T47D (cell line): ENCODE results near the gene VWA2.
"Not testable (repeated sequence)": the region's sequence is repeated elsewhere in the genome, so short reads cannot be mapped to it uniquely, and the experiment has no call there.

ENCODE experiments used
- DNase-seq, 2 experiments: peaks; one replicate each; pipeline versions ENCODE4 v3.0.0 to v3.0.0-alpha.2; 2011 to 2012; ENCODE audit warnings: low read depth in 1 of 2, low spot score in 1 of 2
- JUND ChIP-seq: IDR thresholded peaks from 2 replicates; pipeline ENCODE4 v1.6.1; 2012; ENCODE audit warnings: low read depth
- in situ Hi-C: cut with HindIII; loops from 2 replicates; pipeline ENCODE4 v1.10.0; 2016; ENCODE audit warnings: low sequenced_read_pairs, low pct_unique_long_range_greater_than_20kb

Gene VWA2

DNA sequence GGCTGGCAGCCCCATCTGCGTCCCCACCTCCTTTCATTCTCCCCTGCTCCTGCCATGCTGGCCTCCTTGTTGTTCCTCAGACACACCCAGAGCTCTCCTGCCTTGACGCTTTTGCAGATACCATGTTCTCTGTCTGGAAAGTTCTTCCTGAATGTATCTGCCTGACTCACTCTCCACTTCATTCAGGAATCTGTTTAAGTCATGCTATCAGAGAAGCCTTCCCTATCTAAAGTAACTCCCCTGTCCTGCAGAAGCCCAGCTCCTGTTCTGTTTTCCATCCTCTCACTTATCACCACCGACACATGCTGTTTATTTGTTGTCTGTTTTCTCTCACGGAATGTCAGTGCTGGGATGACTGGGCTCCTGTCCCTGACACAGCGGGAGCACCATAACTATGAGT, 83.3 kb downstream of the VWA2 start:
- DNase-seq = no peak
- no peak for TF ChIP-seq JUND
- in situ Hi-C loops = no loop called here

DNA sequence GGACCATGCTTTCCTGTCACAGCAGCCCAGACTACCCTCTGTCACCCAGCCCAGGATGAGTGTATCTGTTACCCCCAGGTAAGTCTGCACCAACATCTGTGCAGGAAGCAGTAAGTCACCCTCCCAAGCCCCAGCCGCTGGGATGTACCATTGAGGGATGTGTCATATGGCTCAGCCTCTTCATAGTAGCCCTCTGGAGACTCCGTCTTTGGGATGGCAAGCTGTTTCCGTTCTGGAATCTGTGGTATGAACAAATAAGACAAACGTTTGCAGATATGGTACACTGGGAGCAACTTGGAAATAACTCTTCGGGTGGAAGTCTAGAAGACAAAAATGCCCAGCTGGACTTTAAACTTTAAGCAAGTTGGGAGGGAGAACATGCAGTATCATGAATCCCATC, 84.0 kb downstream of the VWA2 start:
- TF ChIP-seq JUND = no peak
- in situ Hi-C loops = no loop called here
- no peak for DNase-seq

DNA sequence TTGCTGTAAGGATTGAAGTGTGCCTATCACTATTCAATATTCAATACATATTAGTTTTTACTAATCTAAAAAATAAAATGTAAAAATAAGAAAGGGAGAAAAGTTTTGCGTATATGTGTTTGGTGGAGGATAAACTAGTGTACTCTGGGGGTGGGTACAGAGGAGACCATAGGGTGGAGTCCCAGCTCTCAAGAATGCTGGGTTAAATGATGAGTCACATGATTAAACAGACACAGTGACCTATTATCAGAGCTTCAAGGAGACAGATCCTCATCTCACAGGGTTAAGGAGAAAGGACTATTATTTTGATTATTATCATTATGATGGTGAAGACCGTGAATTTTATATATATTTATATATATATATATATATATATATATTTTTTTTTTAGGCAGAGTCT, 87.7 kb downstream of the VWA2 start:
- no peak for TF ChIP-seq JUND
- no peak for DNase-seq
- in situ Hi-C loops = no loop called here

DNA sequence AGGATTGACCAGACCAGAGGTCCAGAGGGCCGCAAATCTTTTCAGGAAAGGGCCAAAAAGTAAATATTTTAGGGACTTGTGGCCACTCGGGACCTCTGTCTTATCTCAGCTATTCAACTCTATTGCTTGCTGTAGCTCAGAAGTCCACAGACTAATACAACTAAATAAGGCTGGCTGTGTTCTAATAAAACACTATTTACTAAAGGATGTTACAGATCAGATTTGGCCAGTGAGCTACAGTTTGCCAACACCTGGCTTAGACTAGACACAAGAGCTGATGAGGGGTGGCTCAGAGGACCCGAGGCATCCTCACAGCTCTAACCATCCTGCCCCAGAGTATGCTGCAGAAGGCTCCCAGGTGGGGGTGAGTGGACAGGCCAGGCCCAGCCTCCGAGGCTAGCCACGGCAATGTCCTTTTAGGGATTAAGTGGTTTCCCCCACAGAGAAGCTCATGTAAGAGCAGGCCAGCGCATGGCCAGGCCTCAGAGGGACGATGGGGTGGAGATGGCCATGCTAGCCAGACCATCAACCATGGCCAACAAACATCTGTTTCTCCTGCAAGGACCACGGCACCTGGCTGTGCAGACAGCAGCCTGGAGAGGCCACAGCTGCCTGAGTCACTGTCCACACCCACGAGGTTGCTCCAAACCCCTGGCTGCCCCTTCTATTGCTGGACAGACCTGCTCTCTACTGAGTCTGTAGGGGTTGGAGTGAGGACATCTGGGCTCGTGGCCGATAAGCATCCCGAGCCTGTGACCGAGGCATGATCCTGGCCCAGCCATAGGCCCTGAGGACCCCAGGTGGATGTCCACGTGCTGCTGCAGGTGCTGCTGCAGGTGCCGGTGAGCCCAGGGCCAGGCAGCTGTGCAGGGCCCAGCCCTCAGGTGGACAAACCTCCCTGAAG, 88.7 kb downstream of the VWA2 start:
- no peak for DNase-seq
- in situ Hi-C loops = no loop called here

DNA sequence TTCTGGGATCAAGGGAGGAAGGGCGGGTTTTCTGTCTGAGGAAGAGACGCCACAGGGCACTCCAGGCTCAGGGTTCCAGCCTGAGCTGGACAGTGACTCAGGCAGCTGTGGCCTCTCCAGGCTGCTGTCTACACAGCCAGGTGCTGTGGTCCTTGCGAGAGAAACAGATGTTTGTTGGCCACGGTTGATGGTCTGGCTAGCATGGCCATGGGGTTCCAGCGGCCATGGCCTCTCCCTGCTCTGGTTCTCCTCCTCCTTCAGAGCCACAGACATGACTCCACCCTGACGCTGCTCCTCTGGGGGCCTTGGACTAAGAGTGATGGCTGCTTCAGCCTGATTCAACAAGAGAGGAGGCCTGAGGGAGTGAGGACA, 89.4 kb downstream of the VWA2 start:
- no peak for TF ChIP-seq JUND
- in situ Hi-C loops = no loop called here
- no peak for DNase-seq

More for the DNA sequence above, 88.7 kb downstream of the VWA2 start:
- TF ChIP-seq JUND = no peak

DNA sequence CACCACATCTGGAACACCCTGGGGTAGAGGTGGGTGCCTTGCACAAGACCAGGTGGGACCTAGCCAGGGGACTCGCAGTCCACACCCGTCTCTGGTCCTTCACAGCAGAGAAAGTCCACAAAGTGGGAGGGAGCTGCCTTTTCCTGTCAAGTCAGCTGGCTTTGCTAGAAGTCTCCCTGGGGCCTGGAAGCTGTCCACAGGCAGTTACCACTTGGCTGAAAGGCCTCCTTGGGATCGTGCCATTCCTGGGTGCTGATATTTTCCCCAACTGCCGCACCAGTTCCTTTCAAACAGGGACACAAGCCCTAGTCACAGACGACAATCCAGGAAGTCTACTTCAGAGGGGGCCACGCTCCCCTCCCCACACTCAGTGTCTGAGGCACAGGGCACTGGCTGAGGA, 89.8 kb downstream of the VWA2 start:
- in situ Hi-C loops = no loop called here
- no peak for DNase-seq
- TF ChIP-seq JUND = no peak

DNA sequence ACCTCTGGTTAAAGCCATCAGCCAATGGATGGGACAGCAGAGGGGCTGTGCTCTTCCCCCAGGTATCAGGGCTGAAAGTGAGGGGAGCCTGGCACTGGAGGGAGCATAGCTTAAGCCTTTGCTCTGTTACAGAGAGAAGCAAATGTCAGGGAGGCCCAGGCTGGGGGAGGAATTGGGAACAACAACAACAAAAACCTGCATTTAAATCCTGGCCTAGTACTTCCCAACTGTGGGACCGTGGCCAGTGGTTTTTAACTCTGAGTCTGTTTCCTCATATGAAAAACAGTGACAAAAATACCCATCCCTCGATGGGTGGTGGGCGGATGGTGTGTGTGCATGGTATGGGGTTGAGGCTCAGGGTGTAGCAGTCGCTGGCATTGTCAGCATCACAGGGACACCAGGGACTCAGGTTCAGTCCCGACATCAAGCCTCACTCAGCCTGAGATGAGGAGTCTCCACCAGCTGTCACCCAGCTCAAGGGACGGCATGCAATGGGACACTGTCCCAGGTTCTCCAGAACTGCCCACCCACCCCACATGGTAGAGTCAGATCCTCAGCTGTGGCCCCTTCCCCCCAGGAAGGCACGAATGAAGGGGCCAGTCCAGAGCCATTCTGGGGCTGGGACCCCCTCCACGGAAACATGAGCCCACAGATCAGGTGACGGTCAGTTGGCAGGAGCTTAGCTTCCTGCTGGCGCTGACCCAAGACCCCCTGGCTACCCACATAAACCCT, 90.7 kb downstream of the VWA2 start:
- TF ChIP-seq JUND = no peak
- in situ Hi-C loops = no loop called here
- no peak for DNase-seq

DNA sequence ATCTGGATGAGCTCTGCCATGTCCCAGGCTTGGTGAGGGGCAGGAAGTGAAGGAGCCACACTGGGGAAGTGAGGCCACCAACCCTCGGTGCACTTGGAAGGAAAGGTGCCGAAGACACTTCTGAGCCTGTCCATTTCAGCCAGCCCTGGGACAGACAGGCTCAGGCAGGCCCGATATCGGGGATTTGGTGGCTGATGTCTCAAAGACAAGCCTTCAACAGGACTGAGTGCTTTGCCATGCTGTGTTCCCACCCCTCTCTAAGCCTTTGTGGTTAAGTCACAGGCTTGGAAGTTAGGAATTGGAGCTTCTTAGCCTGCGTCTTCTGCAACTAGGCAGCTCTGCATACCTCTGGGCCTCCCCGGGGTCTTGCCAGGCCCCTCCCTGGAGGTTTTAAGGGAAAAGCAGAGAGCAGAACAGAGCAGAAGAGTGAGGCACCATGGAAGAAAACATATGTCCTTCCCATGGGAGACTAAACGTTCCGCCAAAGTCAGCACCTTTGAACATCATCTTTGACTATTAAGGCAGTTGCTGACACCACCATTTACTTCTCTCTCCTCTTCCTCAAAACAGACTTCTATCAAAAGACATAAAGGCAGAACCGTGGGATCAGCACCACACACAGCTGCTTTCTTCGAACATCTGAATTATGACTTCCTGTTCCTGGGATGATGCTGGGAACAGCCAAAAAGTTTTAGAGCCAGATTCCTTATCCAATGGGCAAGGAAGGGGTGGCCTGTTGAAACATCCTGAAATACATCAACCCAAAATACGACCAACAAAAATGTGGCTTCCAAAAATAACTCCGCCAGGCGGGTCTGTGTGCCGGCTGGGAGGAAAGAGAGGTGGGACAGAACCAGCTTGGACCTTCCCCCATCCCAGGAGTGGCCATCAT, 93.5 kb downstream of the VWA2 start:
- in situ Hi-C loops = no loop called here
- TF ChIP-seq JUND = no peak
- no peak for DNase-seq

DNA sequence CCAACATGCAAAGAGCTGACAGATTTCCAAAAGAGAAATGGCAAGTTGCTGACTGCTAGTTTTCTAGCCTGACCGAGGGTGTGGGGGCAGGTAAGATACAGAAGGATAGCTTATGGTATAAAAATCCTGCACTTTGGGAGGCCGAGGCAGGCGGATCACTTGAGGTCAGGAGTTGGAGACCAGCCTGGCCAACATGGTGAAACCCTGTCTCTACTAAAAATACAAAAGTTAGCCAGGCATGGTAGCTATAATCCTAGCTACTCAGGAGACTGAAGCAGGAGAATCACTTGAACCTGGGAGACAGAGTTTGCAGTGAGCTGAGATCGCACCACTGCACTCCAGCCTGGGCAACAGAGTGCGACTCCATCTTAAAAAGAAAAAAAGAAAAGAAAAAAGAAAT, 94.4 kb downstream of the VWA2 start:
- in situ Hi-C loops = not testable (repeated sequence)

DNA sequence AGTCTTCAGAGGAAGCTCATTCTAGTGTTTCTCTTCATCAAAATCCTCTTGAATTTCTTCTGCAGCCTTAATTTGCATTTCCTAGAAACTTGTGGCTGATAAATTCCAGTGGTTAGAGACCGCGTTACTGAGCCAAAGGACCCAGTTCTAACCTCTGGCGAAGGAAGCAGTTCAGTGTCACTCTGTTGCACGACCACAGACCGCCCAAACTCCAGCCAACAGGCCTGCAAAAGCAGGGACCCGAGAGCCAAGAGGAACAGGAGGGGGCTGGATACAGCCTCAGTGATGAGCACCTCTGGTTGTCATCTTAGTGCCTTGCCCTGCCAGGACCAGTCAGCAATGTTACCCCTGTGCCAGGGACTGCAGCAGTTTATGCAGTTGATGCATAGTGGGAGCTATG, 95.2 kb downstream of the VWA2 start:
- no peak for DNase-seq
- in situ Hi-C loops = no loop called here
- no peak for TF ChIP-seq JUND

More for the DNA sequence above, 94.4 kb downstream of the VWA2 start:
- not testable (repeated sequence) for DNase-seq

DNA sequence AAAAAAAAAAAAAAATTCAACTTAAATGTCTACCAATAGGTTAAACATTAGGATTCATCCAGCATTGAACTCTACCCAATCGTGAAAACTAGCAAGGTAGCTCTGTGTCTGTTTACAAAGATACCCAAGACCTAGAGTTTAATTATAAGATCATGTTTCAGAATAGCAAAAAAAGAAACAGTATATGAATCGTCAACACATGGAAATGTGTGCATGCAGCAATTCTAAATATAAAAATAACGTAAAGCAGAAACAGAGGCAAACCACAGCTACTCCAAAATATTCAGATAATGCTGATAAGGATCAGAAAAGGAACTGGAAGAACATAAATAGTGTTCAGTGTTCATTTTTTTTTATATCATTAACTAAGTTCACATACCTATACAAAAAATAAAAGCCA, 96.6 kb downstream of the VWA2 start:
- in situ Hi-C loops = no loop called here
- no peak for DNase-seq
- TF ChIP-seq JUND = no peak

DNA sequence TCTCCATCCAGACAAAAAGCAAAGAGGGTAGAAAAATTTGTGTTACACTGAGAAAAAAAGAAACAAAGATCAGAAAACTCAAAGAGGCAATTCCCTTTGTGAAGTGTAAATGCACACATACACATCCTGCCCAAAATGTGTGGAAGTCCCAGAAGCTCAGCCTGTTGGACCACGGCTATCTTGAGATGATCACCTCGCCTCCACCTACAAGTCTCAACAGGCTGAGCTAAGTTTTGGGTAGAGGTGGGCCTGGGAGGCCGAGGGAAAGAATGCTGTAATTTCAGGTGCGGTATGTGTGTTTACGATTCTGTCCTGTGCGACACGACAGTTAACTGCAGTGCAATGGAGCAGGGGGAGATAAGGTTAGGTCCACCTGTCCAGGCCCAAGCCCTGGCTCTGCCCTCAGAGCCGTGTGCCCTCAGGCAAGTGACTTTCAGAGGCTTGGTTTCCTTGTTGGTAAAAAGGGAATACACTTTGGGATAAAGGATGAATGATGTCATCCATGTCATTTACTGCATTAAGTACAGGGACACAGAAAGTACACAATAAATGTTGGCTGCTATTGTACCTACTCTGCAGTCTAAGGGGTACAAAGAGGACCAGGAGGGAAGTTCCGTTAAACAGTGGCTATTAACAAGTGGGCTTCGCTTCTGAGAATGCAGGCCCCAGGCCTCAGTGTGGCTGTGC, 97.9 kb downstream of the VWA2 start:
- TF ChIP-seq JUND = no peak
- in situ Hi-C loops = no loop called here
- DNase-seq = peak in 1 of 2 experiments; percentile 17
